Limb (tissue), 2 donors: ENCODE results near the gene MAGED4B.
"Not testable (repeated sequence)": the region's sequence is repeated elsewhere in the genome, so short reads cannot be mapped to it uniquely, and the experiment has no call there.

ENCODE experiments used
- DNase-seq, 2 donors: peaks; one replicate each; pipeline ENCODE4 v3.0.0-alpha.2; 2016; ENCODE audit errors: extremely low spot score in 2 of 2

Gene MAGED4B

GRCh38 chrX:52068666-52069640 lies at the start of gene MAGED4B:
MAGED4B (minus strand) TSS chrX:52069183; CDS start chrX:52068172, 1,011 bp downstream.
- DNase-seq, result not testable (repeated sequence)

- no peak for DNase-seq
Observed at GRCh38 chrX:52118262-52118661, 49.3 kb upstream of the MAGED4B start.

GRCh38 chrX:52082578-52082977 lies 13.6 kb upstream of the MAGED4B start:
- DNase-seq, result no peak

- DNase-seq, result no peak
Observed at GRCh38 chrX:52078131-52078530, 9.1 kb upstream of the MAGED4B start.

- not testable (repeated sequence) for DNase-seq
Observed at GRCh38 chrX:52042288-52042687, 26.7 kb downstream of the MAGED4B start.

GRCh38 chrX:52034211-52034610 lies 34.8 kb downstream of the MAGED4B start:
- DNase-seq, result no peak

GRCh38 chrX:52031371-52031770 lies 37.6 kb downstream of the MAGED4B start:
- DNase-seq, result no peak

- no peak for DNase-seq
Observed at GRCh38 chrX:52015794-52016193, 53.2 kb downstream of the MAGED4B start.
